ENCODE results near the gene CCKAR.

Gene CCKAR

DNA sequence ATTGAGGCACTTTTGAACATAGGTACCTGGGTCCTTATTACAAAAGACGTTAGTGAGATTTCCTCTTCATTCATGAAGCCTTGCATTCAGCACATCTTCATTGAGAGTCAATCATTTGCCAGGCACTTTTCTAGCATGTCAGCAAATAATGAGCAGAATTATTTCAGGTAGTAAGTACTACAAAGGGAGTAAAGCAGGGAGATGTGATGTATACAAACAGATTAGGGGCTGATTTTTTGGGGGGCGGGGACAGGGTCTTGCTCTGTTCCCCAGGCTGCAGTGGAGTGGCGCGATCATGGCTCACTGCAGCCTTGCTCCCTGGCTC is 638 bp upstream of the CCKAR start:
- no peak for FAIRE-seq

GRCh38 chr4:26489101-26489985 is 941 bp downstream of the CCKAR start:
- FAIRE-seq, result no peak

DNA sequence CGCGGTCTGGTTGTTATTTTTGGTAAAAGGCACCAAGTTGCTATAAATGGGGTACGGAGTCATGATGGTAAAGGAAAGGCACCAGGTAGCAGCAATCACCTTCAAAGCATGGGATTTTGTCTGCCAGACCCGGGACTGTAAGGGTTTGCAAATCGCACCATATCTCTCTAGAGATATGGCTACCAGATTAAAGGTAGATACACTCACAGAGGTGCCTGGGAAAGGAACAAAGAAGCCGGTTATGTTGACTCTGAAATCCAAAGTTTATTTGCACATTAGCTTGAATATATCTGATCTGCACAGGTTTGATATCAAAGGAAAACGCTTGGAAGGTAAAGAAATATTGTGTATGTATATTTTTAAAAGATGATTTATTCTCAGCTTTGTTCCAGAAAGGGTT is 4.6 kb downstream of the CCKAR start:
- no peak for FAIRE-seq

GRCh38 chr4:26484516-26484915 is 5.8 kb downstream of the CCKAR start:
- no peak for FAIRE-seq

DNA sequence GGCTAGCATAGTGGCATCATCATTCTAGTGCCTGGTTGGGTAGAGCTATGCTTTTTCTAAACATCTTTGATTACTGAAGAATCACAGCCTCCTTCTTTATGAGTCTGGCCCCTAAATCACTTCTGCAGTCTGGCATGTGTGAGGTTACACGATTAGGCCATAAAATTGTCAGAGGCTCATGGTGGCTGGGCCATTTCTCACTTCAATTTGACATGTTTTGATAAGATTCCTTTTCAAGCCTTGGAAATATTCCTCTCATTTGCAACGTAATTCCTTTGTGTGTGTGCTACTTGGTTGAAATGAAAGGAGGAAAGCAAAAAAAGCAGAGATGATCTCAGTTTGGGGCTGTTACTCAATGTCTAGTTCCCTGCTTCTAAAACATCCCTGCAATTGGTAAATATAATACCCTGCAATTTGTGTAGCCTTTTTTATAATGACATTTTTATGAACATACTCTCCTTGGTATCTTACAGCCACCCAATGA is 6.2 kb downstream of the CCKAR start:
- no peak for FAIRE-seq

- no peak for FAIRE-seq
These were observed 7.5 kb downstream of the CCKAR start for GRCh38 chr4:26482508-26483462.

- FAIRE-seq, result no peak
These were observed 12.0 kb downstream of the CCKAR start for GRCh38 chr4:26478330-26478729.

DNA sequence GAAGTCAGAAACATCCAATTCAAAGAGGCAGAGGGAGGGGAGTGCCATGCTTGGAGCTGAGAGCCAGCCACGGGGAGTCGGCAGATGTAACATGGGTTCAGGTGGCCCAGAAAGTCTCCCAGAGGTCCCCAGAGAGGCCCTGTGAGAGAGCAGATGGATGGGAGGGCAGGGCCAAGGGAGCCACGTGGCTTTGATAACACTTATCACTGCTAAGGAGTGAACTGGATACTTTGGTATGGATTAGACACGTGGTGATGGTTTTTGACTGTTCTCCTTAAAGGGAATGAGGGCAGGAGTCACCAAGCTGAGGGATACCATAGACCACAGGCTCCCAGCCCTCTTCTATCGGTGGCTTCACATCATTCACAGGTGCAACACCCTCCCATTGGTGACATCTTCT is 13.7 kb downstream of the CCKAR start:
- FAIRE-seq, result no peak

DNA sequence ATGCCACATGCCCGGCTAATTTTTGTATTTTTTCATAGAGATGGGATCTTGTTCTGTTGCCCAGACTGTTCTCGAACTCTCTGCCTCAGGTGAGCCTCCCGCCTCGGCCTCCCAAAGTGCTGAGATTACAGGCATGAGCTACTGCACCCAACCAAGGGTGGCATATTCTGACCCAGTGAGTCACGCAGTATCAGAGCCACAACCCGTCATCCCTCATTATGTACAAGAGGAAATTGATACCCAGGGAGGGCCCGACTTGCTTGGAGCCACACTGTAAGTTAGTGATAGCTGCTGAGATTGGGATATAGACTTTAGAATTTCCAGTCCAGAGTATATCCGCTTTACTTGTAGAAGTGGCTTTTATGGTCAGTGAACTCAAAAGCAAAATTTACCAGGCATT is 14.6 kb downstream of the CCKAR start:
- no peak for FAIRE-seq

GRCh38 chr4:26474551-26474950 is 15.7 kb downstream of the CCKAR start:
- FAIRE-seq, result no peak

GRCh38 chr4:26473893-26474292 is 16.4 kb downstream of the CCKAR start:
- FAIRE-seq, result no peak

DNA sequence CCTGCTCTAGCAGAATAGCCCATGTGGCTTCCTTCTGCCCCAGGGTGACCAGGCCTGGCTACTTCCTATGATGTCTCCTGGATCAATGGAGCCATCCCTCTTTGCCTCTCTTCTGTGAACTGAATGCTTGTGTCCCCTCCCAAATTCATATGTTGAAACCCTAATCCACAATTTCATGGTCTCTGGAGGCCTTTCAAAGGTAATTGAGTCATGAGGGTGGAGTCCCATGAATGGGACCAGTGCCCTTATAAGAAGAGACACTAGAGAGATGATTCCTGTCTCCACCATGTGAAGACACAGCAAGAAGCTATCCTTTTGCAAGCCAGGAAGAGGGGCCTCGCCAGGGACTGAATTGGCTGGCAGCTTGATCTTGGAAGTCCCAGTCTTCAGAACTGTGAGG is 18.4 kb downstream of the CCKAR start:
- no peak for FAIRE-seq

DNA sequence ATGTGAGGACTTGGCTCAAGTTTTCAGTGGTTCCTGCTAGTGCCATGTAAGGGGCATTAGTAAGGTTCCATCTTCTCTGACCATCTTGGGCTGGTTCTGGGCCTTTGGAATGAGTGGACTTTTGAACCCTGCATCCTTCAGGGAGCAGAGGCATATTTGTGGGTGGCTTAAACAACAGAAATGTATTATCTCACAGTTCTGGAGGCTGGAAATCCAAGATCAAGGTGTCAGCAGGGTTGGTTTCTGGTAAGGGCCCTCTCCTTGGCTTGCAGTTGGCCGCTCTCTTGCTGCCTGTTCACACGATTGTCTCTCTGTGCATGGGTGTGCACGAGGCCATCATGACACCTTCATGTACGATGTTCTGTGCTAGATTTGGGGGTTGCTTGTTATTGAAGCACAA is 21.3 kb downstream of the CCKAR start:
- FAIRE-seq, result no peak

GRCh38 chr4:26468283-26468949 is 21.9 kb downstream of the CCKAR start:
- no peak for FAIRE-seq

DNA sequence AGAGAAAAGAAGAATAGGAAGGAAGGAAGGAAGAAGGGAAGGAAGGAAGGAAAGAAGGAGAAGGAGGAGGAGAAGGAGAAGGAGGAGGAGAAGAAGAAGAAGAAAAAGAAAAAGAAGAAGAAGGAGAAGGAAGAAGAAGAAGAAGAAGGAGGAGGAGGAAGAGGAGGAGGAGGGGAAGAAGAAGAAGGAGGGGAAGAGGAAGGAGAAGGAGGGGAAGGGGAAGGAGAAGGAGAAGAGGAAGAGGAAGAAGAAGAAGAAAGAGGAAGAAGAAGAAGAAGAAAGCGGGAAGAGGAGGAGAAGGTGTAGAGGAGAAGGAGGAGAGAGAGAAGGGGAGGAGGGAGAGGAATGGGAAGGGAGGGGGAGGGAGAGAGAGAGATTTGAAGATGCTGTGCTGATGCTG is 22.6 kb downstream of the CCKAR start:
- no peak for FAIRE-seq

DNA sequence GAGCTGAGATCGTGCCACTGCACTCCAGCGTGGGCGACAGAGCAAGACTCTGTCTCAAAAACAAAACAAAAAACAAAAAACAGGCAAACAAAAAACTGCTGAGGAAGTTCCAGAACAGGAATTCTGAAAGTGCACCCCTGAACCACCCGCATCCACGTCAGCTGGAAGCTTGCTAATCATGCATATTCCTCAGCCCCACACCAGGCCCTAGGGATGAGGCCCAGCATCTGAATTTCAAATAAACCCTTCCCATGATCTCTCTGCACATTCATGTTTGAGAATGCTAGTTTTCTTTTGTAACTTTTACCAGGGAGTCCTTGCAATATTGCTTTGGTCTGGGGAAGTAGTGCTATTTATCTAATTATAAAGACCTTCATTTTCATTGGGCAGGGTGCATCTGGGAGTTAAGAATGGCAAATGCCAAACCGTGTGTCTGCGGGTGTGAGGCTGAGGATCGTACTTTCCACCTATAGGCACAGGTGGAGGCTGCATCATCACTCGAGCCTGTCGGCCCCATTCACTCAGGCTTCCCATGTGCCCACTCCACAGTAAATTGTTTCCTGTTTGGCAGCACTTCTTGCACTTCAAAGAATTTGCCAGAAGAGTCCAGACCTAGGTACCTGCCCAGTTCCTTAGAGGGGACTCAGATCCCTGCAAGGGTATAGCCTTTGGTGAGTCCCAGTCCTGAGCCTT is 23.6 kb downstream of the CCKAR start:
- FAIRE-seq, result no peak

GRCh38 chr4:26464420-26465095 is 25.7 kb downstream of the CCKAR start:
- no peak for FAIRE-seq

DNA sequence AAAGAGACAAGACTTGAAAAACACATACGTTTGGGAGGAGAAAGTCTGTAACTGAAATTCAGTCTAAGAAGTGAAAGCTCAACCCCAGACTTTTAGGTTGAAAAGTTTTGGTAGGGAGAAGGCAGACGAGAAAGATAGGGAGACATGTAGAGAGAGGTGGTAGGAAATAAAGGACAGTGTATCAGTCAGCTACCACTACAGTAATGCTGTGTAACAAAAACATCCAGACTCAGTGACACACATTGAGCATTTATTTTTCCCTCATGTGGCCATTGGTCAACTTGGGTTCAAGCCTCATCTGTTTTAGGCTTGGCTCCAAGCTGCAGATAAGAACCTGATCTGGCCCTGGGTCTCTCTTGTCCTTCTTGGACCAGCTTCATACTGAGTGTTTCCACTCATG is 26.9 kb downstream of the CCKAR start:
- FAIRE-seq, result no peak

DNA sequence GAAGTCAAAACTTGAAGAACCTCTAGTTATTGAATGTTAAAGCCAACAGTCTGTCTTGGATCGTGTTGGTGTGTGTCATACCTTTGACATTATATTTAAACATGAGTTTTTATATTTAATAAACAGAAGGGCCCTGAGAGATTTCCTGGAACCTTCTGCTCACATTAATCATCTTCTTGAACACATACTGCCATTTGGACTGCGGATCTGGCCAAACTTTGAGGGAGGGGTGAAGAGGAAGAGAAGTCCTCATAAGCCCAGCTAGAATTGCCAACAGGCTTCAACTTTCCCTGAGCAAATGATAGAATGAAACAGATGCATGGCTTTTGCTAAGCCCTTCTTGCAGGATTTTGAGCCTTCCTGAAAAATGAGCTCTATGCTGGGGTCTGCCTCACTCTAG is 27.4 kb downstream of the CCKAR start:
- no peak for FAIRE-seq

- FAIRE-seq, result no peak
These were observed 30.3 kb downstream of the CCKAR start for GRCh38 chr4:26459756-26460530.

- peak; percentile 96 for FAIRE-seq
These were observed 31.1 kb downstream of the CCKAR start for GRCh38 chr4:26459054-26459755.
